K562 (cell line): Measurements from ENCODE around the gene FAM117B. TPM values are rescaled to one million over a fixed set of nuclear protein-coding genes. Genes with fewer than 3 reads are reported as not detected.

Experiments used
- ATAC-seq: fragments of 200-7000 bp; cut with Tn5 transposase; 3 replicates; pipeline ENCODE4 v1.9.1; 2020; ENCODE audit warnings: moderate library complexity
- BruUV-seq: library from RNA; stranded (reverse); fragments of 400-500 nt; replicated peaks from 2 replicates; lab custom pipeline; 2021; lab: Mats Ljungman, UMichigan
- CTCF ChIA-PET: fragments of 300-600 bp; formaldehyde crosslinking; extraction: SDS; loops from one replicate; lab custom pipeline; 2021; ENCODE audit warnings: low intra/inter-chr PET ratio; lab: Yijun Ruan, JAX
- POLR2A ChIA-PET: fragments of 300-600, 350-650 bp; sonication (Branson Sonifier 250); formaldehyde crosslinking; extraction: SDS; loops from one replicate; lab custom pipeline; 2021; ENCODE audit warnings: antibody characterized with exemption, inconsistent platforms; lab: Yijun Ruan, JAX
- DNase-seq, 4 experiments: peaks; one replicate each; pipeline versions ENCODE4 v3.0.0 to v3.0.0-alpha.2; 2011 to 2018; ENCODE audit warnings: low spot score in 3 of 4, mixed read lengths in 3 of 4; ENCODE audit errors: extremely low read depth in 1 of 4
- FAIRE-seq: peaks from 2 replicates; lab custom pipeline; 2011; peaks lifted over from hg19 to GRCh38; lab: Jason Lieb, UNC
- H2AFZ ChIP-seq: 2 replicates; pipeline ENCODE4 v1.6.0; 2011; ENCODE audit warnings: low read depth, low read length, control low read depth, inconsistent platforms
- H3K27ac ChIP-seq: fragments of 200-600 bp; 3 replicates; pipeline ENCODE4 v1.8.0; 2011; ENCODE audit warnings: low read depth, mild to moderate bottlenecking, control low read depth, inconsistent platforms, low read length, moderate library complexity, mixed read lengths; ENCODE audit errors: extremely low read depth
- H3K27me3 ChIP-seq, 2 experiments: fragments of 300-600 bp in 1 of 2; 2 replicates in 1 of 2; 3 replicates in 1 of 2; pipeline versions ENCODE4 v1.6.0 to v1.8.0; 2011; ENCODE audit warnings: inconsistent platforms in 2 of 2, low read length in 2 of 2, mild to moderate bottlenecking in 1 of 2, mixed read lengths in 1 of 2, moderate library complexity in 1 of 2; ENCODE audit not compliant: control insufficient read depth in 2 of 2, insufficient read depth in 2 of 2
- H3K36me3 ChIP-seq: fragments of 300-600 bp; 3 replicates; pipeline ENCODE4 v1.8.0; 2011; ENCODE audit warnings: mild to moderate bottlenecking, low read length, inconsistent platforms; ENCODE audit not compliant: control insufficient read depth, insufficient read depth
- H3K4me1 ChIP-seq, 2 experiments: fragments of 200-600 bp in 1 of 2; replicated peaks in 1 of 2; 2 replicates in 1 of 2; 3 replicates in 1 of 2; pipeline versions ENCODE4 v1.5.1 to v1.8.0; 2011; ENCODE audit warnings: inconsistent platforms in 2 of 2, low read length in 2 of 2, mild to moderate bottlenecking in 1 of 2, mixed read lengths in 1 of 2, moderate library complexity in 1 of 2; ENCODE audit not compliant: control insufficient read depth in 2 of 2, insufficient read depth in 2 of 2
- H3K4me2 ChIP-seq: 2 replicates; pipeline ENCODE4 v1.6.1; 2011; ENCODE audit warnings: low read length, control low read depth, inconsistent platforms, mixed read lengths; ENCODE audit not compliant: insufficient read depth
- H3K4me3 ChIP-seq: fragments of 200-600 bp; sonication (generic), shearing (Covaris generic); 2 replicates; pipeline ENCODE4 v1.5.1; 2016; ENCODE audit warnings: control low read depth, inconsistent platforms
- H3K79me2 ChIP-seq: fragments of 200-600 bp; 3 replicates; pipeline ENCODE4 v1.8.0; 2011; ENCODE audit warnings: low read length, inconsistent platforms; ENCODE audit not compliant: control insufficient read depth, insufficient read depth
- H3K9ac ChIP-seq, 2 experiments: 2 replicates each; pipeline versions ENCODE4 v1.6.0 to v1.6.1; 2011; ENCODE audit warnings: low read depth in 2 of 2, low read length in 2 of 2, control low read depth in 1 of 2, inconsistent platforms in 1 of 2, mild to moderate bottlenecking in 1 of 2, mixed read lengths in 1 of 2; ENCODE audit not compliant: insufficient read depth in 1 of 2
- H3K9me1 ChIP-seq: one replicate; pipeline ENCODE4 v1.6.0; 2011; ENCODE audit warnings: inconsistent platforms, mild to moderate bottlenecking, low read length, moderate library complexity; ENCODE audit not compliant: control insufficient read depth, insufficient read depth
- H3K9me3 ChIP-seq: replicated peaks from 2 replicates; pipeline ENCODE4 v1.5.1; 2011; ENCODE audit warnings: low read depth, low read length, inconsistent platforms; ENCODE audit not compliant: control insufficient read depth, insufficient read depth
- H4K20me1 ChIP-seq: replicated peaks from 2 replicates; pipeline ENCODE4 v1.6.1; 2011; ENCODE audit warnings: low read length, inconsistent platforms, mixed read lengths; ENCODE audit not compliant: control insufficient read depth, insufficient read depth
- ARID2 ChIP-seq: fragments of 450-650 bp; IDR thresholded peaks from 2 replicates; pipeline ENCODE4 v1.6.1; 2017; ENCODE audit warnings: antibody characterized with exemption, mild to moderate bottlenecking
- ASH1L ChIP-seq: fragments of 450-650 bp; IDR thresholded peaks from 2 replicates; pipeline ENCODE4 v1.6.1; 2018; ENCODE audit warnings: borderline replicate concordance, mild to moderate bottlenecking, low read depth; ENCODE audit not compliant: partially characterized antibody
- BACH1 ChIP-seq: fragments of 200-800 bp; sonication (Bioruptor generic); IDR thresholded peaks from 2 replicates; pipeline ENCODE4 v1.6.1; 2016; ENCODE audit warnings: missing genetic modification characterization, missing compliant biosample characterization
- BCL6 ChIP-seq: fragments of 250-450 bp; sonication (Bioruptor Pico); IDR thresholded peaks from 2 replicates; pipeline ENCODE4 v1.4.0; 2020
- ESRRB ChIP-seq: fragments of 250-450 bp; sonication (Bioruptor Pico); IDR thresholded peaks from 2 replicates; pipeline ENCODE4 v1.5.0; 2020; ENCODE audit warnings: mild to moderate bottlenecking, moderate library complexity, borderline replicate concordance
- FOXA3 ChIP-seq, 2 experiments: fragments of 450-650 bp in 1 of 2; sonication (generic) in 1 of 2; formaldehyde crosslinking; IDR thresholded peaks in 1 of 2; conservative IDR thresholded peaks in 1 of 2; 2 replicates each; pipeline versions ENCODE4 v1.4.0 to v1.8.0; 2020 to 2022; ENCODE audit warnings: mild to moderate bottlenecking in 2 of 2, missing genetic modification reagents in 1 of 2
- GATAD2B ChIP-seq: fragments of 450-650 bp; IDR thresholded peaks from 2 replicates; pipeline ENCODE4 v1.6.1; 2017; ENCODE audit warnings: mild to moderate bottlenecking, borderline replicate concordance
- HNRNPK ChIP-seq: fragments of 200-400 bp; formaldehyde crosslinking; IDR thresholded peaks from one replicate; pipeline ENCODE4 v1.6.1; 2018; ENCODE audit warnings: mild to moderate bottlenecking, low read depth, low read length; ENCODE audit not compliant: poor library complexity, severe bottlenecking
- KLF13 ChIP-seq: fragments of 450-650 bp; IDR thresholded peaks from 2 replicates; pipeline ENCODE4 v1.6.1; 2016; ENCODE audit warnings: missing genetic modification characterization, low read depth, mild to moderate bottlenecking, missing compliant biosample characterization, moderate library complexity, borderline replicate concordance
- MECOM ChIP-seq: fragments of 250-450 bp; sonication (Bioruptor Pico); IDR thresholded peaks from 2 replicates; pipeline ENCODE4 v1.8.0; 2022; ENCODE audit warnings: inconsistent platforms
- NCOA1 ChIP-seq: fragments of 450-650 bp; IDR thresholded peaks from 2 replicates; pipeline ENCODE4 v1.6.1; 2016; ENCODE audit warnings: low read depth
- PTTG1 ChIP-seq: fragments of 450-650 bp; IDR thresholded peaks from 2 replicates; pipeline ENCODE4 v1.6.1; 2016; ENCODE audit warnings: low read depth, mild to moderate bottlenecking, missing genetic modification characterization, missing compliant biosample characterization
- RFX1 ChIP-seq: fragments of 450-650 bp; IDR thresholded peaks from 2 replicates; pipeline ENCODE4 v1.6.1; 2016; ENCODE audit warnings: mild to moderate bottlenecking, moderate library complexity
- TAF9B ChIP-seq: fragments of 450-650 bp; IDR thresholded peaks from 2 replicates; pipeline ENCODE4 v1.6.1; 2018; ENCODE audit warnings: mild to moderate bottlenecking; ENCODE audit not compliant: partially characterized antibody
- TCFL5 ChIP-seq: fragments of 250-450 bp; sonication (Bioruptor Pico); conservative IDR thresholded peaks from 2 replicates; pipeline ENCODE4 v1.6.1; 2021; ENCODE audit warnings: mild to moderate bottlenecking, moderate library complexity, matching md5 sums
- THAP7 ChIP-seq: fragments of 250-450 bp; sonication (Bioruptor Pico); IDR thresholded peaks from 2 replicates; pipeline ENCODE4 v1.5.0; 2021
- TRIM28 ChIP-seq: fragments of 450-650 bp; IDR thresholded peaks from 2 replicates; pipeline ENCODE4 v1.6.1; 2017
- ZNF165 ChIP-seq: fragments of 250-450 bp; sonication (Bioruptor Pico); IDR thresholded peaks from 2 replicates; pipeline ENCODE4 v1.4.0; 2020; ENCODE audit warnings: borderline replicate concordance
- ZNF707 ChIP-seq: fragments of 250-450 bp; sonication (Bioruptor Pico); conservative IDR thresholded peaks from 2 replicates; pipeline ENCODE4 v1.8.0; 2022; ENCODE audit warnings: inconsistent platforms, mild to moderate bottlenecking, moderate library complexity
- in situ Hi-C: fragments of 300-500 bp; cut with MboI; formaldehyde crosslinking; loops from 4 replicates; pipeline ENCODE4 v1.15.0; 2018; ENCODE audit warnings: inconsistent platforms, mixed read lengths
- intact Hi-C: fragments of 100-400 bp; cut with micrococcal nuclease; formaldehyde crosslinking; loops from 2 replicates; pipeline ENCODE4 v1.14.2; 2022
- polyA plus RNA-seq, 8 experiments: library from polyadenylated mRNA; depleted of rRNA in 4 of 8; stranded (reverse) in 5 of 8; unstranded in 3 of 8; fragments of >200 nt; fragmentation: Nextera tagmentation in 2 of 8; fragmentation: Illumina TruSeq in 1 of 8; extraction: Ambion mirVana in 2 of 8; extraction: Trizol in 1 of 8; gene quantifications; 2 replicates each; pipeline versions ENCODE4 v1.2.1 to v1.2.3, GENCODE V29; 2011 to 2014; ENCODE audit warnings: inconsistent platforms in 1 of 8, missing spikeins in 1 of 8
- total RNA-seq, 7 experiments: library from RNA; depleted of rRNA in 6 of 7; stranded (reverse); fragments of >200 nt in 6 of 7; fragmentation: Illumina TruSeq in 2 of 7; extraction: Trizol in 2 of 7; gene quantifications; 2 replicates each; pipeline versions ENCODE4 v1.2.1 to v1.2.3, GENCODE V29; 2011 to 2021; ENCODE audit warnings: low replicate concordance in 1 of 7

FAM117B gene
- total and polyA plus RNA-seq, 9 of the 15 experiments (the other 6 are each of a cell fraction or from before 2014, with no cell fraction given): 1.6 to 5.2 (median 2.6) TPM

GRCh38 chr2:202703091-202703490, 68.3 kb downstream of the FAM117B start (continued):
- TF ChIP-seq ZNF707 (CRISPR knock-in tag): no peak

GRCh38 chr2:202704248-202704647, 69.5 kb downstream of the FAM117B start:
- Histone ChIP-seq H3K9ac (no peak overlapping the region), H3K9me3 (no peaks in the 10 kb centered on the region), H3K4me2 (no peak overlapping the region), H3K4me3 (no peak overlapping the region), H3K4me1 (no peaks in the 10 kb centered on the region; a peak in 1 of 5 replicates), H3K36me3 (no peaks in the 10 kb centered on the region), H2AFZ (no peak overlapping the region), H3K9me1 (no peaks in the 10 kb centered on the region), H3K27ac (no peak overlapping the region), H3K27me3 (no peaks in the 10 kb centered on the region), H3K79me2 (no peaks in the 10 kb centered on the region; the same call in 2 of the 3 replicates), H4K20me1 (no peaks in the 10 kb centered on the region)
- no TSS peak for BruUV-seq
- intact Hi-C loops: no loop called here
- no peak for TF ChIP-seq FOXA3 (CRISPR knock-in tag; conservative IDR thresholded peaks at IDR 0.05 in 1 of 2, IDR thresholded peaks at IDR 0.05 in 1 of 2)
- no peak for TF ChIP-seq BACH1 (tag)
- TF ChIP-seq ARID2: no peak
- no peak for TF ChIP-seq RFX1
- TF ChIP-seq TAF9B: no peak
- no peak for TF ChIP-seq MECOM (CRISPR knock-in tag)
- TF ChIP-seq PTTG1 (tag): no peak
- no peak for TF ChIP-seq TCFL5 (CRISPR knock-in tag)
- TF ChIP-seq TRIM28: no peak
- no peak for TF ChIP-seq ZNF707 (CRISPR knock-in tag)
- TF ChIP-seq ASH1L: no peak
- no peak for TF ChIP-seq ESRRB (CRISPR knock-in tag)
- no peak for TF ChIP-seq ZNF165
- no peak for TF ChIP-seq GATAD2B
- no peak for TF ChIP-seq HNRNPK
- TF ChIP-seq BCL6 (CRISPR knock-in tag): no peak
- no peak for TF ChIP-seq THAP7 (CRISPR knock-in tag)
- no peak for TF ChIP-seq NCOA1
- no peak for TF ChIP-seq KLF13 (tag)
- in situ Hi-C loops: no loop called here
- no peak for ATAC-seq
- ChIA-PET POLR2A (no interaction called here), CTCF (no interaction called here)
- no peak for FAIRE-seq
- DNase-seq: no peak
